SW480 (cell line): Measurements from ENCODE around the gene COL24A1.

ENCODE experiments used
- DNase-seq: peaks from one replicate; pipeline ENCODE4 v3.0.0-alpha.2; 2016; ENCODE audit warnings: low spot score

Gene COL24A1

GRCh38 chr1:86156566-86157455 is at the start of gene COL24A1:
Gene COL24A1 (minus strand): TSS chr1:86156772. CDS start chr1:86156396, 376 bp downstream.
- no peak for DNase-seq

GRCh38 chr1:86205741-86206140 is 49.2 kb upstream of the COL24A1 start:
- DNase-seq = no peak

- DNase-seq = no peak
Observed at GRCh38 chr1:86202552-86203340, 46.2 kb upstream of the COL24A1 start.

- DNase-seq = no peak
Observed at GRCh38 chr1:86201311-86201710, 44.7 kb upstream of the COL24A1 start.

GRCh38 chr1:86200901-86201300 is 44.3 kb upstream of the COL24A1 start:
- DNase-seq = no peak

GRCh38 chr1:86197206-86197855 is 40.8 kb upstream of the COL24A1 start:
- no peak for DNase-seq

GRCh38 chr1:86195281-86195680 is 38.7 kb upstream of the COL24A1 start:
- no peak for DNase-seq

GRCh38 chr1:86194491-86195034 is 38.0 kb upstream of the COL24A1 start:
- peak; percentile 32 for DNase-seq

- DNase-seq = no peak
Observed at GRCh38 chr1:86192417-86192816, 35.8 kb upstream of the COL24A1 start.

GRCh38 chr1:86191958-86192357 is 35.4 kb upstream of the COL24A1 start:
- no peak for DNase-seq

- no peak for DNase-seq
Observed at GRCh38 chr1:86190873-86191272, 34.3 kb upstream of the COL24A1 start.

GRCh38 chr1:86184426-86184825 is 27.9 kb upstream of the COL24A1 start:
- DNase-seq = no peak

- no peak for DNase-seq
Observed at GRCh38 chr1:86183810-86184209, 27.2 kb upstream of the COL24A1 start.

GRCh38 chr1:86176226-86176625 is 19.7 kb upstream of the COL24A1 start:
- DNase-seq = no peak

GRCh38 chr1:86175756-86176155 is 19.2 kb upstream of the COL24A1 start:
- DNase-seq = no peak

- DNase-seq = peak; percentile 7
Observed at GRCh38 chr1:86169625-86170024, 13.1 kb upstream of the COL24A1 start.

GRCh38 chr1:86159800-86160199 is 3.2 kb upstream of the COL24A1 start:
- DNase-seq = no peak

- no peak for DNase-seq
Observed at GRCh38 chr1:86155807-86156565, 586 bp downstream of the COL24A1 start.

- no peak for DNase-seq
Observed at GRCh38 chr1:86155051-86155806, 1.3 kb downstream of the COL24A1 start.

GRCh38 chr1:86154571-86155050 is 2.0 kb downstream of the COL24A1 start:
- DNase-seq = no peak

- no peak for DNase-seq
Observed at GRCh38 chr1:86153836-86154235, 2.7 kb downstream of the COL24A1 start.
